DND-41 (cell line): Measurements from ENCODE around the gene OPN1SW.

ENCODE experiments used
- ATAC-seq: fragments of 200-7000 bp; cut with Tn5 transposase; 3 replicates; pipeline ENCODE4 v1.9.1; 2021; ENCODE audit warnings: low read depth; ENCODE audit not compliant: insufficient read depth
- DNase-seq: peaks from one replicate; pipeline ENCODE4 v3.0.0-alpha.2; 2020
- H2AFZ ChIP-seq: 2 replicates; pipeline ENCODE4 v1.6.0; 2012; ENCODE audit warnings: low read depth, low read length
- H3K27ac ChIP-seq: 2 replicates; pipeline ENCODE4 v1.5.1; 2012; ENCODE audit warnings: low read length, inconsistent platforms
- H3K27me3 ChIP-seq: fragments of 200-600 bp; sonication (generic); 2 replicates; pipeline ENCODE4 v1.6.0; 2012; ENCODE audit warnings: low read length, mild to moderate bottlenecking, inconsistent platforms; ENCODE audit not compliant: insufficient read depth, poor library complexity
- H3K36me3 ChIP-seq: 2 replicates; pipeline ENCODE4 v1.5.1; 2012; ENCODE audit warnings: low read length, inconsistent platforms; ENCODE audit not compliant: insufficient read depth
- H3K4me1 ChIP-seq: 2 replicates; pipeline ENCODE4 v1.5.1; 2012; ENCODE audit warnings: mild to moderate bottlenecking, low read length; ENCODE audit not compliant: insufficient read depth
- H3K4me2 ChIP-seq: 2 replicates; pipeline ENCODE4 v1.6.0; 2012; ENCODE audit warnings: mild to moderate bottlenecking, moderate library complexity, low read length, inconsistent platforms; ENCODE audit not compliant: insufficient read depth
- H3K4me3 ChIP-seq, 2 experiments: fragments of 200-600 bp in 1 of 2; shearing (Covaris generic) in 1 of 2; 2 replicates each; pipeline ENCODE4 v1.5.1; 2012 to 2016; ENCODE audit warnings: inconsistent platforms in 2 of 2, low read length in 2 of 2, mild to moderate bottlenecking in 2 of 2, low read depth in 1 of 2, moderate library complexity in 1 of 2
- H3K79me2 ChIP-seq: 2 replicates; pipeline ENCODE4 v1.6.0; 2012; ENCODE audit warnings: low read length, inconsistent platforms; ENCODE audit not compliant: insufficient read depth
- H3K9ac ChIP-seq: 2 replicates; pipeline ENCODE4 v1.6.0; 2012; ENCODE audit warnings: low read depth, mild to moderate bottlenecking, inconsistent platforms, low read length, moderate library complexity
- H3K9me3 ChIP-seq: 2 replicates; pipeline ENCODE4 v1.5.1; 2012; ENCODE audit warnings: low read length, moderate library complexity, mild to moderate bottlenecking, inconsistent platforms; ENCODE audit not compliant: insufficient read depth, severe bottlenecking
- H4K20me1 ChIP-seq: 2 replicates; pipeline ENCODE4 v1.6.0; 2012; ENCODE audit warnings: low read length; ENCODE audit not compliant: insufficient read depth
- CTCF ChIP-seq: IDR thresholded peaks from 2 replicates; pipeline ENCODE4 v1.5.1; 2012; ENCODE audit warnings: borderline replicate concordance, low read length, moderate library complexity, mild to moderate bottlenecking; ENCODE audit not compliant: poor library complexity, severe bottlenecking; ENCODE audit errors: extremely low read depth
- EZH2 ChIP-seq: IDR thresholded peaks from 3 replicates; pipeline ENCODE4 v1.6.1; 2012; ENCODE audit warnings: borderline replicate concordance, low read depth, mild to moderate bottlenecking, moderate library complexity, low read length, inconsistent platforms; ENCODE audit not compliant: severe bottlenecking

Gene OPN1SW

DNA sequence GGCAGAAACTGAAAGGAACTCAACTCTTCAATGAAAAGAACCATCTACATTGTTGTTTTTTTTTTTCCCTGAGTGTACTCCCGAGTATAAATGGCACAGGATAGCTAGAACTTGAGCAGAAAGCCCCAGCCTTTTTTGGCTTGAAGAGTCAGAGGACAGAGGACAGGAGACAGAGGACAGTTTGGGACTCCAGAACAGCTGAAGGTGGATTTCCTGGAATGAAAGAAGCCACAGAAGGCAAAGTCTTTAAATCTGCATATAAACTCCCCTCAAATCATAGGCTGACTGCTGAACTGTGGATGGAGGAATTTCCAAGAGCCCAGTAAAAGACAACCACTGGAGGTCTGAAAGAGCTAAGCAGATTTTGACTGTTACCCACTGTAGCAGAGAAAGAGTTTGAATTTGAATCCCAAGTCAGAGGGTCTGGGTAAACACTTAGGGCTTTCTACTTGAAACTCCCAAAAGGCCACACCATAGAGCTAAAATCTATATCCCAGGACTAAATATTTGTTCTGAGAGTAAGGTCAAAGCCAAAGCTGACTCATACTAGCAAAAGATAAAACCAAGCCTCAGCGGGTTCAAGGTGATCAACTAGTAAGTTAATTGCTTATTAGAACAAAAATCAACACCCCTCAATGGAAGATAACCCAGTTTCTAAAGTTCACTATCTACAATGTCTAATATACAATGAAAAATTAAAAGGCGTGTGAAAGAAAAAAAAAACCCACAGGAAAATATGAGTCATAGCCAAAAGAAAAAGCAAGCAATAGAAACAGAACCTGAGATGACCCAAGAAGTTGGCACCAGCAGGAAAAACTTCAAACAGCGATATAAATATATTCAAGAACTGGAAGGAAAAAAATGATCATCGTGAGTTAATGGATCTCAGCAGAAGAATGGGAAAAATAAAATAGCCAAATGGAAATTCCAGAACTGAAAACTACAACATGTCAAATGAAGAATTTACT lies 1.8 kb upstream of the OPN1SW start:
- Histone ChIP-seq H3K79me2 (no peaks in the 10 kb centered on the region), H3K4me1 (no peaks in the 10 kb centered on the region), H3K27me3 (no peaks in the 10 kb centered on the region), H3K4me2 (no peak overlapping the region), H2AFZ (no peak overlapping the region), H3K9ac (no peak overlapping the region), H3K36me3 (peaks cover 10% of the 10 kb centered on the region), H3K9me3 (peaks cover 2% of the 10 kb centered on the region), H3K4me3 (no peak overlapping the region), H4K20me1 (peaks cover 3% of the 10 kb centered on the region; the same call in 1 of the 2 replicates), H3K27ac (no peak overlapping the region)
- DNase-seq = no peak
- no peak for ATAC-seq
- TF ChIP-seq EZH2 (no peak), CTCF (no peak)

GRCh38 chr7:128774921-128775320 lies 673 bp downstream of the OPN1SW start:
- H3K9me3 ChIP-seq = peaks cover 2% of the 10 kb centered on the region
- TF ChIP-seq CTCF (no peak), EZH2 (no peak)
- H3K27me3 ChIP-seq = no peaks in the 10 kb centered on the region
- H3K27ac ChIP-seq = no peak overlapping the region
- no peaks in the 10 kb centered on the region for H3K4me1 ChIP-seq
- DNase-seq (no peak), ATAC-seq (peak; percentile 24; the same call in 1 of the 3 replicates)
- no peak overlapping the region for H3K4me2 ChIP-seq
- H4K20me1 ChIP-seq = peaks cover 3% of the 10 kb centered on the region; the same call in 1 of the 2 replicates
- no peak overlapping the region for H3K9ac ChIP-seq
- no peak overlapping the region for H3K4me3 ChIP-seq
- H2AFZ ChIP-seq = no peak overlapping the region
- peaks cover 34% of the 10 kb centered on the region for H3K36me3 ChIP-seq
- no peaks in the 10 kb centered on the region for H3K79me2 ChIP-seq

- no peak overlapping the region for H3K4me2 ChIP-seq
- ATAC-seq (no peak), DNase-seq (no peak)
- no peak overlapping the region for H2AFZ ChIP-seq
- H4K20me1 ChIP-seq = peaks cover 3% of the 10 kb centered on the region; the same call in 1 of the 2 replicates
- H3K36me3 ChIP-seq = peaks cover 41% of the 10 kb centered on the region
- H3K79me2 ChIP-seq = no peaks in the 10 kb centered on the region
- H3K9ac ChIP-seq = no peak overlapping the region
- no peak overlapping the region for H3K4me3 ChIP-seq
- H3K9me3 ChIP-seq = peaks cover 2% of the 10 kb centered on the region
- no peak for TF ChIP-seq EZH2
- no peak for TF ChIP-seq CTCF
- H3K27ac ChIP-seq = no peak overlapping the region
- no peaks in the 10 kb centered on the region for H3K4me1 ChIP-seq
- no peaks in the 10 kb centered on the region for H3K27me3 ChIP-seq
Observed at GRCh38 chr7:128774029-128774689, 1.4 kb downstream of the OPN1SW start.
